Cardiac muscle cell (in vitro differentiated cells and primary cell): ENCODE results near the gene ARHGAP26. TPM values are rescaled to one million over a fixed set of nuclear protein-coding genes. Genes with fewer than 3 reads are reported as not detected.

Experiments
- DNase-seq, 2 donors: peaks; one replicate each; pipeline versions ENCODE4 v3.0.0 to v3.0.0-alpha.2; 2010 to 2017; ENCODE audit warnings: low read depth in 1 of 2, low spot score in 1 of 2
- H3K27ac ChIP-seq: fragments of 200-600 bp; sonication (generic); 2 replicates; pipeline ENCODE4 v1.5.1; 2016
- H3K27me3 ChIP-seq: fragments of 200-600 bp; sonication (generic); 2 replicates; pipeline ENCODE4 v1.6.0; 2016; ENCODE audit warnings: control low read depth
- H3K36me3 ChIP-seq: fragments of 200-600 bp; sonication (generic); 2 replicates; pipeline ENCODE4 v1.5.1; 2016; ENCODE audit warnings: control low read depth
- H3K4me1 ChIP-seq: fragments of 200-600 bp; sonication (generic); 2 replicates; pipeline ENCODE4 v1.8.1; 2017; ENCODE audit warnings: low read depth, mild to moderate bottlenecking, mixed run types
- H3K4me3 ChIP-seq: fragments of 200-600 bp; sonication (generic); 2 replicates; pipeline ENCODE4 v1.5.1; 2016; ENCODE audit warnings: mild to moderate bottlenecking
- H3K9me3 ChIP-seq: fragments of 200-600 bp; sonication (generic); 2 replicates; pipeline ENCODE4 v1.5.1; 2017; ENCODE audit warnings: low read depth, mild to moderate bottlenecking, control low read depth
- CTCF ChIP-seq: IDR thresholded peaks from 2 replicates; pipeline ENCODE4 v1.5.1; 2012; ENCODE audit warnings: low read depth, mild to moderate bottlenecking, low read length
- polyA plus RNA-seq: library from polyadenylated mRNA; unstranded; fragments of >200 nt; fragmentation: Nextera tagmentation; extraction: Ambion mirVana; gene quantifications from 2 replicates; pipeline ENCODE4 v1.2.1, GENCODE V29; 2016
- total RNA-seq: library from RNA; depleted of rRNA; stranded (reverse); fragments of >200 nt; gene quantifications from 2 replicates; pipeline ENCODE4 v1.2.3, GENCODE V29; 2016

The ARHGAP26 gene
- total and polyA plus RNA-seq, 2 experiments from 2014 or later = 12.7 to 16.2 TPM

- H3K27ac ChIP-seq = no peak overlapping the region
- H3K9me3 ChIP-seq = no peaks in the 10 kb centered on the region
- no peaks in the 10 kb centered on the region for H3K36me3 ChIP-seq
- TF ChIP-seq CTCF = no peak
- DNase-seq = no peak
- H3K4me3 ChIP-seq = no peak overlapping the region
- H3K4me1 ChIP-seq = no peaks in the 10 kb centered on the region
- no peaks in the 10 kb centered on the region for H3K27me3 ChIP-seq
Observed at GRCh38 chr5:142937374-142937773, 167.2 kb downstream of the ARHGAP26 start.

- no peak for DNase-seq
- no peak overlapping the region for H3K27ac ChIP-seq
Observed at GRCh38 chr5:142938266-142938880, 168.2 kb downstream of the ARHGAP26 start.

GRCh38 chr5:142939006-142939405 is 168.8 kb downstream of the ARHGAP26 start:
- Histone ChIP-seq H3K4me3 (no peak overlapping the region), H3K36me3 (no peaks in the 10 kb centered on the region), H3K27ac (no peak overlapping the region), H3K4me1 (no peaks in the 10 kb centered on the region), H3K9me3 (no peaks in the 10 kb centered on the region), H3K27me3 (no peaks in the 10 kb centered on the region)
- TF ChIP-seq CTCF = no peak
- DNase-seq = no peak

More at GRCh38 chr5:142938266-142938880, 168.2 kb downstream of the ARHGAP26 start:
- Histone ChIP-seq H3K36me3 (no peaks in the 10 kb centered on the region), H3K9me3 (no peaks in the 10 kb centered on the region), H3K27me3 (no peaks in the 10 kb centered on the region), H3K4me3 (no peak overlapping the region), H3K4me1 (no peaks in the 10 kb centered on the region)
- TF ChIP-seq CTCF = no peak

GRCh38 chr5:142939884-142940283 is 169.7 kb downstream of the ARHGAP26 start:
- Histone ChIP-seq H3K36me3 (no peaks in the 10 kb centered on the region), H3K9me3 (no peaks in the 10 kb centered on the region), H3K4me3 (no peak overlapping the region), H3K4me1 (no peaks in the 10 kb centered on the region), H3K27ac (no peak overlapping the region), H3K27me3 (no peaks in the 10 kb centered on the region)
- DNase-seq = no peak
- TF ChIP-seq CTCF = no peak

DNA sequence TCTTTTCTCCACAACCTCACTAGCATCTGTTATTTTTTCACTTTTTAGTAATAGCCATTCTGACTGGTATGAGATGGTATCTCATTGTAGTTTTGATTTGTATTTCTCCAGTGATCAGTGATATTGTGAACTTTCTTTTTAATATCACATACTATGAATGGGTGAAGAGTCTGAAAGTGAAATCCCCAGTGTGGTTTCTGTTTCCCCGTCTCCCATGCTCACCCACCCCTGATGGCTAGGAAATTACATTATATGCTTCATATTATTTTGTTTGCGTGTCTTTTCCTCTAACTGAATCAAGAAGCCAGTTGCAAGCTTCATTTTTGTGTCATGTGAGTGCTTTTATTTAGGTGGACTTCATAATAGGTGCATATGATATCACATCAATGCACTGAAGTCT is 171.1 kb downstream of the ARHGAP26 start:
- H3K36me3 ChIP-seq = no peaks in the 10 kb centered on the region
- no peaks in the 10 kb centered on the region for H3K4me1 ChIP-seq
- H3K27me3 ChIP-seq = no peaks in the 10 kb centered on the region
- H3K9me3 ChIP-seq = no peaks in the 10 kb centered on the region
- H3K4me3 ChIP-seq = no peak overlapping the region
- no peak for DNase-seq
- no peak for TF ChIP-seq CTCF
- no peak overlapping the region for H3K27ac ChIP-seq
